ENCODE measurements around the gene GAS5. TPM values are rescaled to one million over a fixed set of nuclear protein-coding genes. Genes with fewer than 3 reads are reported as not detected.

Gene GAS5
- polyA plus RNA-seq, 1 donor = 658 TPM

- DNase-seq (ENCODE audit: low read depth) = no peak
Observed at GRCh38 chr1:173827611-173828010, 40.2 kb downstream of the GAS5 start.

GRCh38 chr1:173824315-173825081, 43.3 kb downstream of the GAS5 start, which contains the start of the genes CENPL and DARS2:
Gene CENPL (minus strand): TSS chr1:173824883. CDS start chr1:173811299, 13,584 bp downstream.
Gene DARS2 (plus strand): TSS chr1:173824673. CDS start chr1:173825230, 557 bp downstream.
- peak; percentile 98 for DNase-seq (ENCODE audit: low read depth)

DNA sequence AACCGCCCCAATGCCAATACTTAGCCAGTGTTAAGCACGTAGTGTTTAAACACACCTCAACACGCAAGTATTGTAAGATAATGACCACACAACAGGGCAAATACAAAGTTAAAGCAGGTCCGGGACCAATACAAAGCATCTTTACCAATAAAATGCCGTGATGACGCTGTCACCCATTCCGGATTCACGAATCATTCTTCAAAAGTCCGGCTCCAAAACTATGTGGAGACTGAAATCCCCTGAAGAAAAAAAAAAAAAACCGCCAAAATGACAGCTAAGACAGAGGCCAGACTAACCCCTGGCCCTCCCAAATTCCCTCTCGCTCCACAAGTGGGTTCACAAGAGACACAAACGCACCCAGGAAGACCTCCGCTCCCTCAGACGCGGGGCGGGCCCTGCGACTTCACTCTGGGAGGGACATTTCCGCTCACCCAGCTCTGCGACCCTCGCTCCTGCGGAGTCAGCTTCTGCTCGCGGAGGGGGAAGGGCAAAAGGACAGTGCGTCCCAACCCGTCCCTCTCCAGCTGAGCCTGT, 43.9 kb downstream of the GAS5 start:
- no peak for DNase-seq (ENCODE audit: low read depth)

- DNase-seq (ENCODE audit: low read depth) = no peak
Observed at GRCh38 chr1:173821680-173822079, 46.1 kb downstream of the GAS5 start.

DNA sequence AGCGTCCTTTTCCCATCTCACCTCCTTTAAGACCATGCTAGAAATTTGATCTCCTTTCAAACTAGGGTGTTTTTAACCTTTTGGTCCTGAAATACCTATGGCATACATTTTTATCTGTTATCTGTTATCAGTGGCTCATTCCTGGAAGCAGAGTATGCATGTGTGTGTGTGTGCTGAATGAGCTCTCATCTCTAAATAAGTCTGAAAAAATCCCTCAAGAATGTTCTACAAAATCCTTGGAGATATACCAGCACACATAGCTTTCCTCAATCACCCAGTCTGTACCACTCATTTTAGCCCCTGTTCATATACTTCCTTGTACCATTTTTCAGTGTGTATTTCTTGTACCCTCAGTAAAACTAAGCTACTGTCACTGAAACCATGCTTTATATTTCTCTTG, 49.3 kb downstream of the GAS5 start:
- DNase-seq (ENCODE audit: low read depth) = no peak

Other genes starting within 250 kb of the GAS5 start
- gene TEX50, start 232.7 kb downstream of the GAS5 start, polyA plus RNA-seq (ENCODE audit: insufficient read length) = not detected
- gene ANKRD45, start 198.1 kb downstream of the GAS5 start, polyA plus RNA-seq (ENCODE audit: insufficient read length) = 0.19 TPM
- 22.1 TPM for gene KLHL20, start 153.0 kb downstream of the GAS5 start, polyA plus RNA-seq (ENCODE audit: insufficient read length)
- 12.7 TPM for gene DARS2, start 43.3 kb downstream of the GAS5 start, polyA plus RNA-seq (ENCODE audit: insufficient read length)
- 7.7 TPM for gene CENPL, start 43.1 kb downstream of the GAS5 start, polyA plus RNA-seq (ENCODE audit: insufficient read length)
- gene ZBTB37, start 391 bp upstream of the GAS5 start, polyA plus RNA-seq (ENCODE audit: insufficient read length) = 5.6 TPM
- 0.16 TPM for gene SERPINC1, start 49.3 kb upstream of the GAS5 start, polyA plus RNA-seq (ENCODE audit: insufficient read length)
- gene RC3H1, start 154.4 kb upstream of the GAS5 start, polyA plus RNA-seq (ENCODE audit: insufficient read length) = 9.5 TPM